Liver (tissue), 9 donors: ENCODE results near the gene CATSPERE. TPM values are rescaled to one million over a fixed set of nuclear protein-coding genes. Genes with fewer than 3 reads are reported as not detected.

ENCODE experiments used
- DNase-seq: peaks from one replicate; pipeline ENCODE4 v3.0.0-alpha.2; 2017; ENCODE audit warnings: low spot score
- H3K27ac ChIP-seq, 2 donors: one replicate each; pipeline ENCODE4 v1.7.0; 2013; ENCODE audit warnings: inconsistent platforms in 2 of 2, low read length in 2 of 2, control low read depth in 1 of 2, low read depth in 1 of 2, mild to moderate bottlenecking in 1 of 2
- H3K27me3 ChIP-seq, 4 donors: one replicate each; pipeline versions ENCODE4 v1.6.1 to v1.7.0; 2013; ENCODE audit warnings: low read length in 3 of 4, inconsistent platforms in 1 of 4, mild to moderate bottlenecking in 1 of 4, moderate library complexity in 1 of 4; ENCODE audit not compliant: control insufficient read depth in 4 of 4, insufficient read depth in 4 of 4
- H3K36me3 ChIP-seq, 4 donors: one replicate each; pipeline versions ENCODE4 v1.6.1 to v1.7.0; 2013; ENCODE audit warnings: low read length in 3 of 4, mild to moderate bottlenecking in 3 of 4, low read depth in 1 of 4, moderate library complexity in 1 of 4; ENCODE audit not compliant: control insufficient read depth in 4 of 4, insufficient read depth in 3 of 4
- H3K4me1 ChIP-seq, 4 donors: one replicate each; pipeline versions ENCODE4 v1.6.1 to v1.7.0; 2013; ENCODE audit warnings: low read length in 3 of 4, mild to moderate bottlenecking in 3 of 4, moderate library complexity in 1 of 4; ENCODE audit not compliant: control insufficient read depth in 4 of 4, insufficient read depth in 4 of 4
- H3K4me3 ChIP-seq, 3 donors: one replicate each; pipeline versions ENCODE4 v1.6.1 to v1.7.0; 2013; ENCODE audit warnings: low read length in 3 of 3, control low read depth in 1 of 3, low read depth in 1 of 3, mild to moderate bottlenecking in 1 of 3
- H3K9ac ChIP-seq, 2 donors: one replicate each; pipeline ENCODE4 v1.7.0; 2013; ENCODE audit warnings: low read length in 2 of 2, mild to moderate bottlenecking in 2 of 2, moderate library complexity in 2 of 2, control low read depth in 1 of 2, low read depth in 1 of 2
- H3K9me3 ChIP-seq, 4 donors: one replicate each; pipeline versions ENCODE4 v1.6.1 to v1.7.0; 2013; ENCODE audit warnings: low read length in 3 of 4; ENCODE audit not compliant: control insufficient read depth in 4 of 4
- ATF3 ChIP-seq: IDR thresholded peaks from 2 replicates; pipeline ENCODE4 v1.6.1; 2016; ENCODE audit warnings: antibody characterized with exemption
- CTCF ChIP-seq: fragments of 150-350 bp; IDR thresholded peaks from 2 replicates; pipeline ENCODE4 v1.5.1; 2017; ENCODE audit warnings: improper control_type of control experiment, low read depth, low read length; ENCODE audit not compliant: missing input control
- EGR1 ChIP-seq, 2 donors: IDR thresholded peaks; 2 replicates each; pipeline ENCODE4 v1.6.1; 2016 to 2018; ENCODE audit warnings: antibody characterized with exemption in 2 of 2, low read depth in 2 of 2
- FOXA1 ChIP-seq: IDR thresholded peaks from 2 replicates; pipeline ENCODE4 v1.6.1; 2016; ENCODE audit warnings: antibody characterized with exemption
- FOXA2 ChIP-seq: IDR thresholded peaks from 2 replicates; pipeline ENCODE4 v1.6.1; 2016; ENCODE audit warnings: antibody characterized with exemption
- GABPA ChIP-seq, 2 donors: IDR thresholded peaks in 1 of 2; conservative IDR thresholded peaks in 1 of 2; 2 replicates each; pipeline ENCODE4 v1.6.1; 2016; ENCODE audit warnings: antibody characterized with exemption in 2 of 2, mild to moderate bottlenecking in 1 of 2, moderate library complexity in 1 of 2
- HNF4A ChIP-seq, 2 donors: conservative IDR thresholded peaks; 2 replicates each; pipeline ENCODE4 v1.6.1; 2016; ENCODE audit warnings: antibody characterized with exemption in 2 of 2, mild to moderate bottlenecking in 2 of 2
- HNF4G ChIP-seq: IDR thresholded peaks from 2 replicates; pipeline ENCODE4 v1.6.1; 2016; ENCODE audit warnings: antibody characterized with exemption
- JUND ChIP-seq, 2 donors: IDR thresholded peaks; 2 replicates each; pipeline ENCODE4 v1.6.1; 2016; ENCODE audit warnings: antibody characterized with exemption in 2 of 2
- MAX ChIP-seq: IDR thresholded peaks from 2 replicates; pipeline ENCODE4 v1.6.1; 2016; ENCODE audit warnings: antibody characterized with exemption
- NR2F2 ChIP-seq: IDR thresholded peaks from 2 replicates; pipeline ENCODE4 v1.6.1; 2016; ENCODE audit warnings: antibody characterized with exemption
- RAD21 ChIP-seq, 2 donors: IDR thresholded peaks; 2 replicates each; pipeline ENCODE4 v1.6.1; 2016; ENCODE audit warnings: antibody characterized with exemption in 2 of 2, mild to moderate bottlenecking in 2 of 2
- RXRA ChIP-seq, 2 donors: IDR thresholded peaks; 2 replicates each; pipeline ENCODE4 v1.6.1; 2017 to 2018; ENCODE audit warnings: antibody characterized with exemption in 2 of 2, mild to moderate bottlenecking in 1 of 2
- SP1 ChIP-seq: IDR thresholded peaks from 2 replicates; pipeline ENCODE4 v1.6.1; 2018; ENCODE audit warnings: antibody characterized with exemption, mild to moderate bottlenecking
- TAF1 ChIP-seq: conservative IDR thresholded peaks from 2 replicates; pipeline ENCODE4 v1.6.1; 2016; ENCODE audit warnings: antibody characterized with exemption, mild to moderate bottlenecking
- YY1 ChIP-seq: IDR thresholded peaks from 2 replicates; pipeline ENCODE4 v1.6.1; 2016; ENCODE audit warnings: antibody characterized with exemption, mild to moderate bottlenecking
- WGBS: extraction: QIAGEN DNeasy Blood & Tissue Kit; methylation state at CpG from one replicate; pipeline ENCODE4 v1.1.7; 2013; 5-methylcytosine and 5-hydroxymethylcytosine counted together
- polyA plus RNA-seq, 2 donors: library from polyadenylated mRNA; stranded (reverse) in 1 of 2; unstranded in 1 of 2; fragments of 200-250 nt in 1 of 2; fragments of >200 nt in 1 of 2; fragmentation: Nextera tagmentation in 1 of 2; extraction: Ambion mirVana in 1 of 2; gene quantifications; one replicate each; pipeline versions ENCODE4 v1.2.1 to v1.2.3, GENCODE V29; 2013 to 2015
- total RNA-seq, 2 donors: library from RNA; depleted of rRNA; stranded (reverse); fragments of >200 nt; gene quantifications; one replicate each; pipeline ENCODE4 v1.2.3, GENCODE V29; 2014
- TF ChIP-seq, protein P1 (sequence below): IDR thresholded peaks from 2 replicates; pipeline ENCODE4 v1.6.1; 2016; ENCODE audit warnings: antibody characterized with exemption, mild to moderate bottlenecking
- TF ChIP-seq, protein P2 (sequence below): IDR thresholded peaks from 2 replicates; pipeline ENCODE4 v1.6.1; 2016; ENCODE audit warnings: antibody characterized with exemption
- donor health status: healthy.
- donor health status: healthy.
- donor health status: healthy.
- donor health status: healthy.
- donor health status: healthy.

CATSPERE gene
- total and polyA plus RNA-seq, 4 donors = 0.15 to 0.79 (median 0.53) TPM

GRCh38 chr1:244615301-244615700, 154.2 kb downstream of the CATSPERE start:
- Histone ChIP-seq H3K36me3 (no peaks in the 10 kb centered on the region), H3K4me3 (no peak overlapping the region), H3K9me3 (no peaks in the 10 kb centered on the region), H3K27ac (no peak overlapping the region), H3K4me1 (no peaks in the 10 kb centered on the region), H3K9ac (no peak overlapping the region), H3K27me3 (no peaks in the 10 kb centered on the region)
- TF ChIP-seq RXRA (IDR thresholded peaks at IDR 0.05) = no peak
- no peak for TF ChIP-seq HNF4A (conservative IDR thresholded peaks at IDR 0.05)
- TF ChIP-seq TAF1 = no peak
- no peak for TF ChIP-seq CTCF
- TF ChIP-seq MAX = no peak
- no peak for TF ChIP-seq FOXA1
- WGBS = 90% methylated on average over 6 of the region's 6 CpGs
- no peak for DNase-seq

DNA sequence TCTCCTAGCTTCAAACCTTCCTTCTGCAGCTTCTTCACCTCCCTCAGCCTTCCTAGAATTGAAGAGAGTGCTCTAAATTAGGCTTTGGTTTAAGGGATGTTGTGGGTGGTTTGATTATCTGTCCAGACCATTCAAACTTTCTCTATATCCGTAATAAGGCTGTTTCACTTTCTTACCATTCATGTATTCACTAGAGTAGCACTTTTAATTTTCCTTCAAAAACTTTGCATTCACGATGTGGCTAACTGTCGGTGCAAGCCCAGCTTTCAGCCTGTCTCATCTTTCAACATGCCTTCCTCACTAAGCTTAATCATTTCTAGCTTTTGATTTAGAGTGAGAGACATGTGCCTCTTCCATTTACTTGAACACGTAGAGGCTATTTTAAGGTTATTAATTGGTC, 165.6 kb downstream of the CATSPERE start:
- TF ChIP-seq GABPA (IDR thresholded peaks at IDR 0.05 in 1 of 2, conservative IDR thresholded peaks at IDR 0.05 in 1 of 2) = no peak
- TF ChIP-seq JUND (IDR thresholded peaks at IDR 0.05) = no peak
- TF ChIP-seq, protein P1, sequence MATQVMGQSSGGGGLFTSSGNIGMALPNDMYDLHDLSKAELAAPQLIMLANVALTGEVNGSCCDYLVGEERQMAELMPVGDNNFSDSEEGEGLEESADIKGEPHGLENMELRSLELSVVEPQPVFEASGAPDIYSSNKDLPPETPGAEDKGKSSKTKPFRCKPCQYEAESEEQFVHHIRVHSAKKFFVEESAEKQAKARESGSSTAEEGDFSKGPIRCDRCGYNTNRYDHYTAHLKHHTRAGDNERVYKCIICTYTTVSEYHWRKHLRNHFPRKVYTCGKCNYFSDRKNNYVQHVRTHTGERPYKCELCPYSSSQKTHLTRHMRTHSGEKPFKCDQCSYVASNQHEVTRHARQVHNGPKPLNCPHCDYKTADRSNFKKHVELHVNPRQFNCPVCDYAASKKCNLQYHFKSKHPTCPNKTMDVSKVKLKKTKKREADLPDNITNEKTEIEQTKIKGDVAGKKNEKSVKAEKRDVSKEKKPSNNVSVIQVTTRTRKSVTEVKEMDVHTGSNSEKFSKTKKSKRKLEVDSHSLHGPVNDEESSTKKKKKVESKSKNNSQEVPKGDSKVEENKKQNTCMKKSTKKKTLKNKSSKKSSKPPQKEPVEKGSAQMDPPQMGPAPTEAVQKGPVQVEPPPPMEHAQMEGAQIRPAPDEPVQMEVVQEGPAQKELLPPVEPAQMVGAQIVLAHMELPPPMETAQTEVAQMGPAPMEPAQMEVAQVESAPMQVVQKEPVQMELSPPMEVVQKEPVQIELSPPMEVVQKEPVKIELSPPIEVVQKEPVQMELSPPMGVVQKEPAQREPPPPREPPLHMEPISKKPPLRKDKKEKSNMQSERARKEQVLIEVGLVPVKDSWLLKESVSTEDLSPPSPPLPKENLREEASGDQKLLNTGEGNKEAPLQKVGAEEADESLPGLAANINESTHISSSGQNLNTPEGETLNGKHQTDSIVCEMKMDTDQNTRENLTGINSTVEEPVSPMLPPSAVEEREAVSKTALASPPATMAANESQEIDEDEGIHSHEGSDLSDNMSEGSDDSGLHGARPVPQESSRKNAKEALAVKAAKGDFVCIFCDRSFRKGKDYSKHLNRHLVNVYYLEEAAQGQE = no peak
- no peak for TF ChIP-seq EGR1 (IDR thresholded peaks at IDR 0.05; ENCODE audit: low read depth in 2 of 2)
- TF ChIP-seq MAX = no peak
- no peak for TF ChIP-seq FOXA1
- TF ChIP-seq CTCF = no peak
- TF ChIP-seq, protein P2, sequence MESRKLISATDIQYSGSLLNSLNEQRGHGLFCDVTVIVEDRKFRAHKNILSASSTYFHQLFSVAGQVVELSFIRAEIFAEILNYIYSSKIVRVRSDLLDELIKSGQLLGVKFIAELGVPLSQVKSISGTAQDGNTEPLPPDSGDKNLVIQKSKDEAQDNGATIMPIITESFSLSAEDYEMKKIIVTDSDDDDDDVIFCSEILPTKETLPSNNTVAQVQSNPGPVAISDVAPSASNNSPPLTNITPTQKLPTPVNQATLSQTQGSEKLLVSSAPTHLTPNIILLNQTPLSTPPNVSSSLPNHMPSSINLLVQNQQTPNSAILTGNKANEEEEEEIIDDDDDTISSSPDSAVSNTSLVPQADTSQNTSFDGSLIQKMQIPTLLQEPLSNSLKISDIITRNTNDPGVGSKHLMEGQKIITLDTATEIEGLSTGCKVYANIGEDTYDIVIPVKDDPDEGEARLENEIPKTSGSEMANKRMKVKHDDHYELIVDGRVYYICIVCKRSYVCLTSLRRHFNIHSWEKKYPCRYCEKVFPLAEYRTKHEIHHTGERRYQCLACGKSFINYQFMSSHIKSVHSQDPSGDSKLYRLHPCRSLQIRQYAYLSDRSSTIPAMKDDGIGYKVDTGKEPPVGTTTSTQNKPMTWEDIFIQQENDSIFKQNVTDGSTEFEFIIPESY = no peak
- no peak for TF ChIP-seq FOXA2
- no peak for TF ChIP-seq ATF3
- TF ChIP-seq RXRA (IDR thresholded peaks at IDR 0.05) = no peak
- no peak for TF ChIP-seq RAD21 (IDR thresholded peaks at IDR 0.05)
- no peak for TF ChIP-seq TAF1
- TF ChIP-seq HNF4G = no peak
- no peak for TF ChIP-seq SP1
- no peak for TF ChIP-seq NR2F2
- TF ChIP-seq HNF4A (conservative IDR thresholded peaks at IDR 0.05) = no peak
- TF ChIP-seq YY1 = no peak
- no peaks in the 10 kb centered on the region for H3K27me3 ChIP-seq
- 93% methylated on average over 4 of the region's 4 CpGs for WGBS
- H3K4me1 ChIP-seq = no peaks in the 10 kb centered on the region
- no peaks in the 10 kb centered on the region for H3K36me3 ChIP-seq
- H3K9me3 ChIP-seq = no peaks in the 10 kb centered on the region
- no peak overlapping the region for H3K9ac ChIP-seq
- no peak for DNase-seq
- H3K4me3 ChIP-seq = no peak overlapping the region
- H3K27ac ChIP-seq = no peak overlapping the region
